Gastrocnemius medialis (tissue), 4 donors: ENCODE data around the gene SH3YL1. TPM values are rescaled to one million over a fixed set of nuclear protein-coding genes. Genes with fewer than 3 reads are reported as not detected.

ENCODE experiments used
- ATAC-seq, 2 donors: fragments of 150-250 bp; one replicate each; pipeline ENCODE4 v1.9.1; 2016
- DNase-seq, 2 donors: peaks; one replicate each; pipeline ENCODE4 v3.0.0-alpha.2; 2019
- H3K27ac ChIP-seq, 4 donors: fragments of 200-600 bp; sonication (generic); 1 replicate in 1 of 4; 2 replicates in 3 of 4; pipeline ENCODE4 v1.5.1; 2016 to 2018; ENCODE audit warnings: mild to moderate bottlenecking in 2 of 4, moderate library complexity in 1 of 4
- H3K27me3 ChIP-seq, 3 donors: fragments of 200-600 bp; sonication (generic) in 2 of 3; 1 replicate in 1 of 3; 2 replicates in 2 of 3; pipeline versions ENCODE4 v1.5.1 to v1.6.0; 2016 to 2019; ENCODE audit warnings: mild to moderate bottlenecking in 1 of 3, moderate library complexity in 1 of 3
- H3K36me3 ChIP-seq, 2 donors: fragments of 200-600 bp; sonication (generic) in 1 of 2; one replicate each; pipeline ENCODE4 v1.5.1; 2017 to 2018
- H3K4me1 ChIP-seq, 2 donors: fragments of 200-600 bp; sonication (generic) in 1 of 2; one replicate each; pipeline ENCODE4 v1.5.1; 2016 to 2017; ENCODE audit warnings: mild to moderate bottlenecking in 2 of 2
- H3K4me3 ChIP-seq, 4 donors: fragments of 200-600 bp; sonication (generic) in 3 of 4; 1 replicate in 1 of 4; 2 replicates in 3 of 4; pipeline ENCODE4 v1.5.1; 2016 to 2019; ENCODE audit warnings: mild to moderate bottlenecking in 2 of 4
- H3K9me3 ChIP-seq, 3 donors: fragments of 200-600 bp; sonication (generic) in 2 of 3; 1 replicate in 1 of 3; 2 replicates in 2 of 3; pipeline ENCODE4 v1.5.1; 2016 to 2019
- POLR2A ChIP-seq, 2 donors: fragments of 450-650 bp; IDR thresholded peaks; one replicate each; pipeline ENCODE4 v1.6.1; 2017; ENCODE audit warnings: antibody characterized with exemption in 2 of 2, mild to moderate bottlenecking in 2 of 2, moderate library complexity in 2 of 2
- in situ Hi-C, 4 donors: fragments of 200-750 bp; cut with MboI; loops; one replicate each; pipeline versions ENCODE4 v1.15.0 to v1.8.0; 2017; ENCODE audit warnings: low sequenced_read_pairs in 4 of 4
- intact Hi-C: fragments of 100-400 bp; cut with DNase I; formaldehyde crosslinking; loops from one replicate; pipeline ENCODE4 v1.15.1; 2023; ENCODE audit warnings: low total_unique reads
- total RNA-seq, 4 donors: library from RNA; depleted of rRNA; stranded (reverse); fragments of >200 nt; gene quantifications; one replicate each; pipeline versions ENCODE4 v1.1.0 to v1.2.3, GENCODE V29; 2016
- TF ChIP-seq, protein P1 (sequence below), 5 experiments: fragments of 450-650 bp in 3 of 5; fragments of 200-600 bp in 2 of 5; sonication (generic) in 2 of 5; IDR thresholded peaks in 4 of 5; conservative IDR thresholded peaks in 1 of 5; 1 replicate in 4 of 5; 2 replicates in 1 of 5; pipeline ENCODE4 v1.5.1; 2016 to 2019; ENCODE audit warnings: antibody characterized with exemption in 5 of 5, mild to moderate bottlenecking in 3 of 5, moderate library complexity in 3 of 5

SH3YL1 gene
- total RNA-seq, 4 donors from 2014 or later, result 6.2 to 16.1 (median 8.5) TPM

DNA sequence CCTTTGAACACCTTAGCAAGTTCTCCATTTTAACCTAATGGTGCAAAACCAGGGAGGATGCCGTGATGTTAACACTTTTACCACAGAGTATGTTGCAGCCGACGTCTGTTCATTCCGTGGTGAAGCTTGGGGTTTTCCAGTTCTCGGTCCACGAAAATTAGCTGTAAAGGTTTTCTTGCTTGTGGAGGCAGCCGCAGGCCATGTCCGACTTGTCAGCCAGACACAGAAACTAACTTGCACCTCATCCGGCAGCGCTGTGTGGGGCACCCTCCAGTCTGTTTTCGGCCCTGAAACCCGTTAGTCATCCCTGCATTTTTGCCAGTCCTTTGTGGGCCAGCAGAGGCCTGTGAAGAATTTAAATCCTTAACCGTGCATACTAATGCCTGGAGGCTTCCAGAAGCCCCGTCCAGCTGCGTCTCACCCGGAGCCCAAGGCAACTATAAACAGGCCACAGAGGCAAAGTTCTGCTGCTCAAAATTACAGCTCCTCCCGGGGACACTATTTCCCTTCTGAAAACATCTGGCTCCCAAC is 70.6 kb downstream of the SH3YL1 start:
- Histone ChIP-seq H3K4me1 (no peaks in the 10 kb centered on the region), H3K4me3 (no peak overlapping the region), H3K27ac (no peak overlapping the region), H3K9me3 (no peaks in the 10 kb centered on the region), H3K27me3 (no peaks in the 10 kb centered on the region), H3K36me3 (no peaks in the 10 kb centered on the region)
- ATAC-seq (no peak), DNase-seq (no peak)
- in situ Hi-C loops (no loop called here), intact Hi-C loops (no loop called here)
- no peak for TF ChIP-seq POLR2A (IDR thresholded peaks at IDR 0.05)
- TF ChIP-seq, protein P1, sequence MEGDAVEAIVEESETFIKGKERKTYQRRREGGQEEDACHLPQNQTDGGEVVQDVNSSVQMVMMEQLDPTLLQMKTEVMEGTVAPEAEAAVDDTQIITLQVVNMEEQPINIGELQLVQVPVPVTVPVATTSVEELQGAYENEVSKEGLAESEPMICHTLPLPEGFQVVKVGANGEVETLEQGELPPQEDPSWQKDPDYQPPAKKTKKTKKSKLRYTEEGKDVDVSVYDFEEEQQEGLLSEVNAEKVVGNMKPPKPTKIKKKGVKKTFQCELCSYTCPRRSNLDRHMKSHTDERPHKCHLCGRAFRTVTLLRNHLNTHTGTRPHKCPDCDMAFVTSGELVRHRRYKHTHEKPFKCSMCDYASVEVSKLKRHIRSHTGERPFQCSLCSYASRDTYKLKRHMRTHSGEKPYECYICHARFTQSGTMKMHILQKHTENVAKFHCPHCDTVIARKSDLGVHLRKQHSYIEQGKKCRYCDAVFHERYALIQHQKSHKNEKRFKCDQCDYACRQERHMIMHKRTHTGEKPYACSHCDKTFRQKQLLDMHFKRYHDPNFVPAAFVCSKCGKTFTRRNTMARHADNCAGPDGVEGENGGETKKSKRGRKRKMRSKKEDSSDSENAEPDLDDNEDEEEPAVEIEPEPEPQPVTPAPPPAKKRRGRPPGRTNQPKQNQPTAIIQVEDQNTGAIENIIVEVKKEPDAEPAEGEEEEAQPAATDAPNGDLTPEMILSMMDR (IDR thresholded peaks at IDR 0.05 in 4 of 5, conservative IDR thresholded peaks at IDR 0.05 in 1 of 5), result no peak

DNA sequence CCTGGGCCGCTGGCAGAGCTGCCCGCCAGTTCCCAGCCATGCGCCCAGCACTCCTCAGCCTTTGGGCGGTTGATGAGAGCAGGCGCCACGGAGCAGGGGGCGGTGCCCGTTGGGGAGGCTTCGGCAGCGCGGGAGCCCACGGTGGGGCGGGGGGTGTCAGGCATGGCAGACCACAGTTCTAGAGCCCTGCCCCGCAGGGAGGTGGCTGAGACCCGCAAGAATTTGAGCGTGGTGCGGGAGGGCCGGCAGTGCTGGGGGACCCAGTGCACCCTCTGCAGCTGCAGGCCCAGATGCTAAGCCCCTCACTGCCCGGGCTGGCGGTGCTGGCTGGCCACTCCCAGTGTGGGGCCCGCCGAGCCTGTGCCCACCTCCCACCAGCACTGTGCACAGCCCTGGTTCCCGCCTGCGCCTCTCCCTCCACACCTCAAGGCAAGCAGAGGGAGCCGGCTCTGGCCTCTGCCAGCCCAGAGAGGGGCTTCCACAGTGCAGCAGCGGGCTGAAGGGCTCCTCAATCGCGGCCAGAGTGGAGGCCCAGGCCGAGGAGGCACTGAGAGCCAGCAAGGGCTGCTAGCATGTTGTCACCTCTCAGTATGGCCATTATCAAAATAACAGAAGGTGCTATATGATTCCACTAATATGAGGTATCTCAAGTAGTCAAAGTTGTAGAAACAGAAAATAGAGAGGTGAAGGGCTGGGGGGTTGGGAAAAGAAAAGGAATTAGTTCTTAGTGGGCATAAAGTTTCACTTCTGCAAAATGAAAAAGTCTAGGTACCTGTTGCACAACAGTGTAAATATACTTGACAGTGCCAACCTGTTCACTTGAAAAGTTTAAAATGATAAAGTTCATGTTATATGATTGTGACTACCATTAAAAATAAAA is 72.3 kb downstream of the SH3YL1 start:
- intact Hi-C loops, result no loop called here
- Histone ChIP-seq H3K4me1 (no peaks in the 10 kb centered on the region), H3K27ac (no peak overlapping the region), H3K4me3 (no peak overlapping the region), H3K27me3 (no peaks in the 10 kb centered on the region), H3K9me3 (no peaks in the 10 kb centered on the region), H3K36me3 (no peaks in the 10 kb centered on the region)
- DNase-seq, result no peak
- no peak for ATAC-seq
- TF ChIP-seq POLR2A (IDR thresholded peaks at IDR 0.05), result no peak
- TF ChIP-seq, protein P1 (IDR thresholded peaks at IDR 0.05 in 4 of 5, conservative IDR thresholded peaks at IDR 0.05 in 1 of 5), result no peak
- in situ Hi-C loops, result no loop called here

DNA sequence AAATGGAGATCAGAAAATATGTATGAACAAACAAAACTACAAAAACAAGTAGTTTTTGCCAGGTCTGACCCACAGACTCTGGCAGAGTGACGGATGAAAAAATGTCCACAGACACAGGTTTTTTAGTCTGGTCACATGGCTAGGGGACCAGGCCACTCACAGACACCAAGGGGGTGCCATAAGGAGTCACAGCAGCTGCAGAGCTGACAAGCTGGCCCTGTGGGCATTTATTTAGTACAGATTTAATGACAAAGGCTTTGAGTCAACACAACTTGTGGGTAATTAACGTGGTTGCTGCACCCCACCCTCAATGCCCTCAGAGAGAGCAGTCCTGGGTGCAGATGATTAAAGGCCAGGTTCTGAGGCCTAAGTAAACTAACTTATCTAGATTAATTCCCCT is 76.0 kb downstream of the SH3YL1 start:
- H3K4me3 ChIP-seq, result no peak overlapping the region
- H3K4me1 ChIP-seq, result no peaks in the 10 kb centered on the region
- no peaks in the 10 kb centered on the region for H3K27me3 ChIP-seq
- ATAC-seq (no peak), DNase-seq (no peak)
- intact Hi-C loops (no loop called here), in situ Hi-C loops (no loop called here)
- TF ChIP-seq, protein P1 (IDR thresholded peaks at IDR 0.05 in 4 of 5, conservative IDR thresholded peaks at IDR 0.05 in 1 of 5), result no peak
- no peak for TF ChIP-seq POLR2A (IDR thresholded peaks at IDR 0.05)
- H3K36me3 ChIP-seq, result no peaks in the 10 kb centered on the region
- no peaks in the 10 kb centered on the region for H3K9me3 ChIP-seq
- no peak overlapping the region for H3K27ac ChIP-seq

DNA sequence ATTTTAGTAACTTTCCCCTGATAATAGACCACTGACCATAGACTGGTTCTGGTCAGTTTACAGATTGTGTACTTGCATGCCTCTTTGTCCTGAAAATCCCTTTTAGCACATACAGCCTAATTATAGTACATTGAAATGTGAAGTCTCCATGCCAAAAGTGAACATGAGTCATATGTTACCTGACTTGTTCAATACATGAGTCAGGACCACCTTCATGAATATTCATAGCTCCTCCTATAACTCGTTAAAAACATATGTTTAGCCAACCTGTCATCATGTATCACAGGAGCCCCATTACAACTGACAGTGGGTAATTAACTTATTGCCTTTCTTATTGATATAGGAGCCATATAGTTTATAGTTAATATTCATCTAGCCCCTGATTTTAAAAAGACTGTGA is 78.6 kb downstream of the SH3YL1 start:
- DNase-seq (no peak), ATAC-seq (no peak)
- no peaks in the 10 kb centered on the region for H3K36me3 ChIP-seq
- H3K4me3 ChIP-seq, result no peak overlapping the region
- in situ Hi-C loops, result no loop called here
- TF ChIP-seq, protein P1 (IDR thresholded peaks at IDR 0.05 in 4 of 5, conservative IDR thresholded peaks at IDR 0.05 in 1 of 5), result no peak
- no peak for TF ChIP-seq POLR2A (IDR thresholded peaks at IDR 0.05)
- H3K4me1 ChIP-seq, result no peaks in the 10 kb centered on the region
- no peaks in the 10 kb centered on the region for H3K27me3 ChIP-seq
- intact Hi-C loops, result no loop called here
- H3K9me3 ChIP-seq, result no peaks in the 10 kb centered on the region
- H3K27ac ChIP-seq, result no peak overlapping the region
